Fibroblast of gingiva (primary cell): ENCODE data around the gene GRID1.
"Not testable (repeated sequence)": the region's sequence is repeated elsewhere in the genome, so short reads cannot be mapped to it uniquely, and the experiment has no call there.

Experiments used
- DNase-seq: peaks from one replicate; pipeline ENCODE4 v3.0.0-alpha.2; 2011; ENCODE audit warnings: low read depth

The GRID1 gene

GRCh38 chr10:86391986-86392722 is 25.6 kb upstream of the GRID1 start:
- no peak for DNase-seq

- no peak for DNase-seq
Measured at GRCh38 chr10:86391236-86391840, 24.7 kb upstream of the GRID1 start.

- DNase-seq = no peak
Measured at GRCh38 chr10:86390337-86391120, 23.9 kb upstream of the GRID1 start.

- no peak for DNase-seq
Measured at GRCh38 chr10:86389441-86390193, 23.0 kb upstream of the GRID1 start.

GRCh38 chr10:86389109-86389440 is 22.5 kb upstream of the GRID1 start:
- not testable (repeated sequence) for DNase-seq

GRCh38 chr10:86388119-86388704 is 21.6 kb upstream of the GRID1 start:
- no peak for DNase-seq

- no peak for DNase-seq
Measured at GRCh38 chr10:86387178-86387794, 20.7 kb upstream of the GRID1 start.

GRCh38 chr10:86385806-86386205 is 19.2 kb upstream of the GRID1 start:
- no peak for DNase-seq

GRCh38 chr10:86377797-86378146 is 11.2 kb upstream of the GRID1 start:
- DNase-seq = no peak

- peak; percentile 31 for DNase-seq
Measured at GRCh38 chr10:86376852-86377796, 10.5 kb upstream of the GRID1 start.

GRCh38 chr10:86376403-86376802 is 9.8 kb upstream of the GRID1 start:
- no peak for DNase-seq

- DNase-seq = no peak
Measured at GRCh38 chr10:86375204-86375603, 8.6 kb upstream of the GRID1 start.

- no peak for DNase-seq
Measured at GRCh38 chr10:86374664-86375063, 8.1 kb upstream of the GRID1 start.

GRCh38 chr10:86373828-86374227 is 7.2 kb upstream of the GRID1 start:
- no peak for DNase-seq

- no peak for DNase-seq
Measured at GRCh38 chr10:86373251-86373650, 6.7 kb upstream of the GRID1 start.

GRCh38 chr10:86372784-86373239 is 6.2 kb upstream of the GRID1 start:
- no peak for DNase-seq

- no peak for DNase-seq
Measured at GRCh38 chr10:86372119-86372783, 5.7 kb upstream of the GRID1 start.

- no peak for DNase-seq
Measured at GRCh38 chr10:86371691-86372090, 5.1 kb upstream of the GRID1 start.

GRCh38 chr10:86371116-86371515 is 4.5 kb upstream of the GRID1 start:
- DNase-seq = no peak

GRCh38 chr10:86370006-86370585 is 3.5 kb upstream of the GRID1 start:
- no peak for DNase-seq
